Body of pancreas (tissue), 4 donors: ENCODE measurements around the gene DOCK4. TPM values are rescaled to one million over a fixed set of nuclear protein-coding genes. Genes with fewer than 3 reads are reported as not detected.

ENCODE experiments used
- ATAC-seq: fragments of 150-250 bp; one replicate; pipeline ENCODE4 v1.9.1; 2016
- DNase-seq, 4 donors: peaks; one replicate each; pipeline ENCODE4 v3.0.0-alpha.2; 2019
- H3K27ac ChIP-seq, 4 donors: fragments of 200-600 bp; sonication (generic); 1 replicate in 3 of 4; 2 replicates in 1 of 4; pipeline versions ENCODE4 v1.5.1 to v1.6.1; 2016 to 2019; ENCODE audit warnings: mild to moderate bottlenecking in 1 of 4, mixed read lengths in 1 of 4, moderate library complexity in 1 of 4
- H3K27me3 ChIP-seq, 2 donors: fragments of 200-600 bp; sonication (generic); one replicate each; pipeline ENCODE4 v1.6.0; 2016; ENCODE audit warnings: mild to moderate bottlenecking in 1 of 2
- H3K36me3 ChIP-seq, 2 donors: fragments of 200-600 bp; sonication (generic); replicated peaks in 1 of 2; 2 replicates each; pipeline ENCODE4 v1.5.1; 2016; ENCODE audit warnings: low read depth in 2 of 2; ENCODE audit not compliant: insufficient read depth in 1 of 2
- H3K4me1 ChIP-seq: fragments of 200-600 bp; sonication (generic); one replicate; pipeline ENCODE4 v1.6.0; 2016
- H3K4me3 ChIP-seq, 2 donors: fragments of 200-600 bp; sonication (generic); 1 replicate in 1 of 2; 2 replicates in 1 of 2; pipeline ENCODE4 v1.5.1; 2016 to 2019
- H3K9me3 ChIP-seq, 3 donors: fragments of 200-600 bp; sonication (generic); 1 replicate in 2 of 3; 2 replicates in 1 of 3; pipeline ENCODE4 v1.5.1; 2016
- POLR2A ChIP-seq, 3 donors: fragments of 450-650 bp; IDR thresholded peaks; one replicate each; pipeline ENCODE4 v1.6.1; 2016; ENCODE audit warnings: antibody characterized with exemption in 3 of 3, mild to moderate bottlenecking in 2 of 3
- WGBS, 2 donors: methylation state at CpG; one replicate each; pipeline ENCODE4 v1.1.5; 2017; 5-methylcytosine and 5-hydroxymethylcytosine counted together
- intact Hi-C: fragments of 100-400 bp; cut with DNase I; formaldehyde crosslinking; loops from one replicate; pipeline ENCODE4 v1.15.1; 2023
- total RNA-seq, 2 donors: library from RNA; depleted of rRNA; stranded (reverse); fragments of >200 nt; gene quantifications; one replicate each; pipeline ENCODE4 v1.1.0, GENCODE V29; 2016
- TF ChIP-seq, protein P1 (sequence below), 7 experiments: fragments of 450-650 bp in 4 of 7; fragments of 200-600 bp in 3 of 7; sonication (generic) in 3 of 7; IDR thresholded peaks; one replicate each; pipeline ENCODE4 v1.5.1; 2016 to 2019; ENCODE audit warnings: antibody characterized with exemption in 7 of 7

DOCK4 gene
- total RNA-seq, 2 donors from 2014 or later = 24.9 to 34.6 TPM

DNA sequence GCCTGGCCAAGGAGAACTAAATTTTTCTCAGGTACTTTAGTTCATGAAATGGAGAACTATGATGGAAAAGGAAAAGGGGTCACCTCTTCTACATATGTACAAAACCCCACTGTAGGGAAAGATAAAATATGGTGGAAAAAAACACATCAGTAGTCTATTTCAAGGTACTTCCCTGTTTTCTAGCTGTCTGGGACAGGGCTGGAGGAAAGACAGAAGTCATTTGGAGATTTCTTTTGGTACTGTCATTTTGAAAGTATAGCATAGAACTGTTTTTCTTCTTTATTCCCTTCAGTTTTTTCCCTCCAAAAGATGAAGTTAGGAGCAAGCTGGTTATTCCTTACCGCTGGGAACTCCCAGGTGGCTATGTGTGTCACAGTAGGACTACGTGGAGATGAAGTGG lies 196.1 kb downstream of the DOCK4 start:
- WGBS, 2 donors = 92 to 94% methylated on average over 2 of the region's 2 CpGs
- Histone ChIP-seq H3K36me3 (no peaks in the 10 kb centered on the region), H3K27me3 (no peaks in the 10 kb centered on the region), H3K4me1 (no peaks in the 10 kb centered on the region), H3K4me3 (no peak overlapping the region), H3K9me3 (no peaks in the 10 kb centered on the region), H3K27ac (no peak overlapping the region)
- ATAC-seq (no peak), DNase-seq (no peak)
- TF ChIP-seq, protein P1, sequence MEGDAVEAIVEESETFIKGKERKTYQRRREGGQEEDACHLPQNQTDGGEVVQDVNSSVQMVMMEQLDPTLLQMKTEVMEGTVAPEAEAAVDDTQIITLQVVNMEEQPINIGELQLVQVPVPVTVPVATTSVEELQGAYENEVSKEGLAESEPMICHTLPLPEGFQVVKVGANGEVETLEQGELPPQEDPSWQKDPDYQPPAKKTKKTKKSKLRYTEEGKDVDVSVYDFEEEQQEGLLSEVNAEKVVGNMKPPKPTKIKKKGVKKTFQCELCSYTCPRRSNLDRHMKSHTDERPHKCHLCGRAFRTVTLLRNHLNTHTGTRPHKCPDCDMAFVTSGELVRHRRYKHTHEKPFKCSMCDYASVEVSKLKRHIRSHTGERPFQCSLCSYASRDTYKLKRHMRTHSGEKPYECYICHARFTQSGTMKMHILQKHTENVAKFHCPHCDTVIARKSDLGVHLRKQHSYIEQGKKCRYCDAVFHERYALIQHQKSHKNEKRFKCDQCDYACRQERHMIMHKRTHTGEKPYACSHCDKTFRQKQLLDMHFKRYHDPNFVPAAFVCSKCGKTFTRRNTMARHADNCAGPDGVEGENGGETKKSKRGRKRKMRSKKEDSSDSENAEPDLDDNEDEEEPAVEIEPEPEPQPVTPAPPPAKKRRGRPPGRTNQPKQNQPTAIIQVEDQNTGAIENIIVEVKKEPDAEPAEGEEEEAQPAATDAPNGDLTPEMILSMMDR (IDR thresholded peaks at IDR 0.05) = no peak
- no peak for TF ChIP-seq POLR2A (IDR thresholded peaks at IDR 0.05)
- intact Hi-C loops = no loop called here

GRCh38 chr7:112009081-112009480 lies 197.1 kb downstream of the DOCK4 start:
- TF ChIP-seq, protein P1 (IDR thresholded peaks at IDR 0.05) = no peak
- no peak for TF ChIP-seq POLR2A (IDR thresholded peaks at IDR 0.05)
- no peak overlapping the region for H3K27ac ChIP-seq
- no peaks in the 10 kb centered on the region for H3K36me3 ChIP-seq
- H3K27me3 ChIP-seq = no peaks in the 10 kb centered on the region
- H3K9me3 ChIP-seq = no peaks in the 10 kb centered on the region
- ATAC-seq (no peak), DNase-seq (no peak)
- no peak overlapping the region for H3K4me3 ChIP-seq
- H3K4me1 ChIP-seq = no peaks in the 10 kb centered on the region
- intact Hi-C loops = no loop called here

DNA sequence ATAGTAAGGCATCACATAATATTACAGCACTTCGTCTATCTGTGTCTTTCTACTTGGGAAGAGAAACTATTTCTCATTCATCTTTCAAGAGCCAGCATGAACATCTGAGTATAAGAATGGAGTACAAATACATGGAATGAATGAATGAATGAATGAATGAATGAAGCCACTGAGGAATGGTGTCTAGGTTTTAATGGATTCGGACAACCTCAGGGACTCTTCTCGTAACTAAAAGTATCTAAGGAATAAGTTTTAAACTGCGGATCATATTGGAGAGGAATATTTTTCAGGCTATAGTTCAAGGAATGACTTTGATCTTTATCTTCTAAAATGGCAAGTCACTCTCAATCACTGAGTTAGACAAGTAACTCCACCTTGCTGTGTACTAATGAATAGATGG lies 199.0 kb downstream of the DOCK4 start:
- ATAC-seq = no peak
- H3K4me3 ChIP-seq = no peak overlapping the region
- H3K36me3 ChIP-seq = no peaks in the 10 kb centered on the region
- intact Hi-C loops = no loop called here
- no peak for TF ChIP-seq POLR2A (IDR thresholded peaks at IDR 0.05)
- TF ChIP-seq, protein P1 (IDR thresholded peaks at IDR 0.05) = no peak
- DNase-seq = no peak
- WGBS, 2 donors = 94 to 96% methylated on average over 4 of the region's 4 CpGs
- H3K27ac ChIP-seq = no peak overlapping the region
- no peaks in the 10 kb centered on the region for H3K9me3 ChIP-seq
- no peaks in the 10 kb centered on the region for H3K4me1 ChIP-seq
- no peaks in the 10 kb centered on the region for H3K27me3 ChIP-seq

- Histone ChIP-seq H3K9me3 (no peaks in the 10 kb centered on the region), H3K36me3 (no peaks in the 10 kb centered on the region), H3K4me1 (no peaks in the 10 kb centered on the region), H3K4me3 (no peak overlapping the region), H3K27me3 (no peaks in the 10 kb centered on the region), H3K27ac (no peak overlapping the region)
- 88% methylated on average over 2 of the region's 2 CpGs for WGBS, 2 donors
- intact Hi-C loops = no loop called here
- TF ChIP-seq POLR2A (IDR thresholded peaks at IDR 0.05) = no peak
- TF ChIP-seq, protein P1 (IDR thresholded peaks at IDR 0.05) = no peak
- ATAC-seq (no peak), DNase-seq (no peak)
These were observed 200.1 kb downstream of the DOCK4 start for GRCh38 chr7:112006071-112006470.

DNA sequence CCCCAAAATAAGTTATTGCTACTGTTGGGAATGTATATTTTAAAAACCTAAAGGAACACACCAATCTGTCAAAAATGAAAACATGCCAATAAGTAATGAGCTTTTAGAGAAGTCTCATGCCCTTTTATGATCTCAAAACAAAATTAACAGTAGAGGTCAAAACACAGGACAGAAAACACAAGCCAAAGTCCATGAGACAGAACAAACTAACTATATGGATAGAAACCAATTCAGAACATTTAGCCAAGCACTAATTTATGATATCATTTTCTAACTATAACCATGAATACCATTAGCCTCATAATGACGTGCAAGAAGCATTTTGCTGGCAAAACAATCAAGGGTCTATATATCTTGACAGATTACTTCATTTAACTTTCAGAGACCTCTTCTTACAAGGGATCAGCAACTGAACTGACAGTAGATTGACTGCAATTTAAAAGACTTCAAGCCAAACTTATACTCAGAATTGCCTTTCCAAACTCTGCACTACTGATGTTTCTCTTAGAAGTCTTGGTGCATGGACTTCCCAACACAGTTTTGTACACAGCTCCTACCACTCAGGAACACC lies 200.9 kb downstream of the DOCK4 start:
- Histone ChIP-seq H3K36me3 (no peaks in the 10 kb centered on the region), H3K27ac (no peak overlapping the region), H3K27me3 (no peaks in the 10 kb centered on the region), H3K4me3 (no peak overlapping the region), H3K4me1 (no peaks in the 10 kb centered on the region), H3K9me3 (no peaks in the 10 kb centered on the region)
- TF ChIP-seq, protein P1 (IDR thresholded peaks at IDR 0.05) = no peak
- no peak for TF ChIP-seq POLR2A (IDR thresholded peaks at IDR 0.05)
- 41 to 46% methylated on average over 1 of the region's 1 CpG for WGBS, 2 donors
- DNase-seq = no peak
- intact Hi-C loops = no loop called here
- ATAC-seq = no peak
